DMS114 treated with DMSO at 0.1 percent for 48 hours (cell line): ENCODE data around the gene PPFIA3.
"Not testable (repeated sequence)": the region's sequence is repeated elsewhere in the genome, so short reads cannot be mapped to it uniquely, and the experiment has no call there.

ENCODE experiments used
- DNase-seq: peaks from one replicate; lab custom pipeline; 2025; ENCODE audit not compliant: unreplicated experiment; lab: John Stamatoyannopoulos, UW

The PPFIA3 gene

GRCh38 chr19:49102303-49102702 lies 17.0 kb upstream of the PPFIA3 start:
- no peak for DNase-seq

- DNase-seq, result no peak
Observed at GRCh38 chr19:49103331-49104085, 15.8 kb upstream of the PPFIA3 start.

DNA sequence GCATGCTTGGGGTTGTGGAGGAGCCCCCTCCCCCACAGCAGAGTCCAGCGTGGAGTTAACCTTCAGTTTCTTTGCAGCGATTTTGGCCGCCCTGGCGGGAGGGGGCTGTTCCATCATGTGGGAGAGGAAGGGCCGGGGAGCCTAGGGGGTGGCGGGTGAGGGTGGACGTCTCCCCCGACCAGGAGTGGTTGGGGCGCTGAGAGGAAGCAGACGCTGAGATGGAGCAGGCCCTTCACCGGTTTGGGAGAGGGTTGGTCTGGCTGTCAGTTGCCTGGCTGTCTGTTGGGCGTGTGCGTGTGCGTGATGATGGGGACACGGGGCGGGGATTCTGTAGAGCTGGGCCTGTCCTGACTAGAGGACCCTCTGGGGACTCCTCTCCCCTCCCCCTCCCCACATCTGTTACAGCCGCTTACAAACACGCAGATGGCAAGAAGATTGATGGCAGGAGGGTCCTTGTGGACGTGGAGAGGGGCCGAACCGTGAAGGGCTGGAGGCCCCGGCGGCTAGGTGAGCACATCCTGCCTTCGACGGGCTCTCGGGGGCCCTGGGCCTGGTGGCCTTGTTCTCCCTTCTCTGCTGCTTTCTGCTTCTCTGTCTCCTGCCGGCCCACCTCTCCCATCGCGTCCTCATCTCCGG lies 15.0 kb upstream of the PPFIA3 start:
- no peak for DNase-seq

DNA sequence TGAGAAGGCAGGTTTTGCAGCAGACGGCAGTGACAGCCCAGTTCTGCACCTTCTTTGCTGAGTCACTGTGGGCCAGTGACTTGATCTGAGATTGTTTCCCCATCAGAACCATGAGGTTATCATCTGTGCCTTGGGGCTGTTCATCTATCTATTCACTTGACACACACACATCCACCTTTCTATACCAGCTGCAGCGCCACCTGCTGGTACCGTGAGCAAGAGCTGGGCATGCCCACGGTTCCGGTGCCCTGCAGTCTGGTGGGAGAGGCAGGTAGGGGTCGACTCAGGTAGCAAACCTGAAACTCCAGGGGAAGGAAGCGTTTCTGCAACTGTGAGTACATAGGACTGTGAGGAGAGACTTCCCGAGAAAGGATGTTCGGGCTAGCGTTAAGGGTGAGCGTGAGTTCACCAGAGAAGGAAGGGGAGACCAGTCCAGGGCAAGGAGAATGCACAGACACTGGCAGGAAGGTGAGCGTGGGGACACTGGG lies 12.7 kb upstream of the PPFIA3 start:
- no peak for DNase-seq

DNA sequence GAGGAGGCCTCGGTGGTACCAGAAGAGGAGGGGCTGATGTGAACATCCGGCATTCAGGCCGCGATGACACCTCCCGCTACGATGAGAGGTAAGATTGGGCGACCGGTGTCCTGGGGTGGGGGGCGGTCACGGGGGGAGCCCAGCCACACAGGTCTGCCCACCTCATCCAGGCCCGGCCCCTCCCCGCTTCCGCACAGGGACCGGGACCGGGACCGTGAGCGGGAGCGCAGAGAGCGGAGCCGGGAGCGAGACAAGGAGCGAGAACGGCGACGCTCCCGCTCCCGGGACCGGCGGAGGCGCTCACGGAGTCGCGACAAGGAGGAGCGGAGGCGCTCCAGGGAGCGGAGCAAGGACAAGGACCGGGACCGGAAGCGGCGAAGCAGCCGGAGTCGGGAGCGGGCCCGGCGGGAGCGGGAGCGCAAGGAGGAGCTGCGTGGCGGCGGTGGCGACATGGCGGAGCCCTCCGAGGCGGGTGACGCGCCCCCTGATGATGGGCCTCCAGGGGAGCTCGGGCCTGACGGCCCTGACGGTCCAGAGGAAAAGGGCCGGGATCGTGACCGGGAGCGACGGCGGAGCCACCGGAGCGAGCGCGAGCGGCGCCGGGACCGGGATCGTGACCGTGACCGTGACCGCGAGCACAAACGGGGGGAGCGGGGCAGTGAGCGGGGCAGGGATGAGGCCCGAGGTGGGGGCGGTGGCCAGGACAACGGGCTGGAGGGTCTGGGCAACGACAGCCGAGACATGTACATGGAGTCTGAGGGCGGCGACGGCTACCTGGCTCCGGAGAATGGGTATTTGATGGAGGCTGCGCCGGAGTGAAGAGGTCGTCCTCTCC lies 11.5 kb upstream of the PPFIA3 start:
- DNase-seq, result no peak

DNA sequence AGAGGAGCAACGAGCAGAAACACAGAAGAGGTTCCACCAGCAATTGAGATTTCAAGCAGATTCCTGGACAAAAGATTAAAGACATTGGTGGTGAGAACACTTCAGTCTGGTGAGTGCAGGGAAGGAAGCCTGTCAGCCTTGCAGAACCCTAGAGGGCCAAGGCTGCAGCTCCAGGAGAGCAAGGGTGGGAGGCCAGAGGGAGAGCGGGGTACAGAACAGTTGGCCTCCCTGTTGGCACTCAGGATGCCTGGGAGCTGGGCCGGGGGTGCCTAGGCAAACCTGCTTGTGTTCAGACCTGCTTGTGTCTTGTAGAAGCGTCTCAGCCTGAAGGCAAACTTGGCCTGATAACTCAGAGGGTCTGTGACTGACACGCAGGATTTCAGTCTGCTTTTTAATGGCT lies 10.3 kb upstream of the PPFIA3 start:
- DNase-seq, result no peak

- DNase-seq, result no peak
Observed at GRCh38 chr19:49109569-49110233, 9.6 kb upstream of the PPFIA3 start.

DNA sequence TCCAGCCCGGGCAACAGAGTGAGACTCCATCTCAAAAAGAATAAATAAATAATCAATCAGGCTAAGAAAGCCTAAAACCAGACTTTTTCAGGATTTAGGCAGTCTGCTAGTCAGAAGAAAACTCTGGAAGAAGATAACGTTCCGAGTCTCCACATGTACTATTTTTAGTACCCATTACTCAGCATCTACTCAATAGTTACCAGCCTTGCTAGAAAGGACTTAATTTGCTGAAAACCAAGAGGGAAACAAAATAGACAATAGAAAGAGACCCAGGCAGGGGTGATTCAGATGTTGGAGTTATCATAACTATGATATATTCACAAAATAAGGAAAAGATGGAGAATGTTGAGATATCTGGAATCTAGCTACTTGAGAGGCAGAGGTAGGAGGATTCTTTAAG lies 8.8 kb upstream of the PPFIA3 start:
- no peak for DNase-seq

DNA sequence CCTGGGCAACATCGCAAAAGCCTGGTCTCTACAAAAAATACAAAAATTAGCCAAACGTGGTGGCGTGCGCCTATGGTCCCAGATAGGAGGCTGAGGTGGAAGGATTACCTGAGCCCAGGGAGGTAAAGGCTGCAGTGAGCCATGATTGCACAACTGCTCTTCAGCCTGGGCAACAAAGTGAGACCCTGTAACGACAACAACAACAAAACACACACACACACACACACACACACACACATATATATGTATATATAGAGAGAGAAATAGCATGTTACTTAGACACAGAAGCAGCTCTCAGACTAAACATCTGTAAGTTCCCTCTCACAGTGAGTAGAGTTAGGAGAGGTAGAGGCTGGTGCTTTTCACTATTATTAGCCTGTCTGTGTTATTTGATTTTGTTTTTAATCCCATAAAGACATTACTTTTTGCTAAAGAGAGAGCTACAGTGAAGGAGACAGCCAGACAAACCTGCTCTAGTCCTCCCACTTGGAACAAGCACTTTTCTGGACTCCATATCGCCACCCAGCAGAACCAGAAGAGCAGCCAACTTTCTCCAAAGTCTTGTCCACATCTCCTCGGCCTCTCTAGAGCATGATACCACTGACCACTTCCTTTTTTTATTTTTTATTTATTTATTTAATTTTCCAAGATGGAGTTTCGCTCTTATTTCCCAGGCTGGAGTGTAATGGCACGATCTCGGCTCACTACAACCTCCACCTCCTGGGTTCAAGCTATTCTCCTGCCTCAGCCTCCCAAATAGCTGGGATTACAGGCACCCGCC lies 7.9 kb upstream of the PPFIA3 start:
- DNase-seq, result no peak

GRCh38 chr19:49113762-49114629 lies 5.3 kb upstream of the PPFIA3 start, which contains the start of gene LIN7B:
Gene LIN7B (plus strand): TSS chr19:49114370. CDS start chr19:49114405, 35 bp downstream.
- peak; percentile 28 for DNase-seq

GRCh38 chr19:49114630-49115363 lies 4.5 kb upstream of the PPFIA3 start:
- DNase-seq, result peak; percentile 35

GRCh38 chr19:49116544-49116943 lies 2.8 kb upstream of the PPFIA3 start:
- no peak for DNase-seq

DNA sequence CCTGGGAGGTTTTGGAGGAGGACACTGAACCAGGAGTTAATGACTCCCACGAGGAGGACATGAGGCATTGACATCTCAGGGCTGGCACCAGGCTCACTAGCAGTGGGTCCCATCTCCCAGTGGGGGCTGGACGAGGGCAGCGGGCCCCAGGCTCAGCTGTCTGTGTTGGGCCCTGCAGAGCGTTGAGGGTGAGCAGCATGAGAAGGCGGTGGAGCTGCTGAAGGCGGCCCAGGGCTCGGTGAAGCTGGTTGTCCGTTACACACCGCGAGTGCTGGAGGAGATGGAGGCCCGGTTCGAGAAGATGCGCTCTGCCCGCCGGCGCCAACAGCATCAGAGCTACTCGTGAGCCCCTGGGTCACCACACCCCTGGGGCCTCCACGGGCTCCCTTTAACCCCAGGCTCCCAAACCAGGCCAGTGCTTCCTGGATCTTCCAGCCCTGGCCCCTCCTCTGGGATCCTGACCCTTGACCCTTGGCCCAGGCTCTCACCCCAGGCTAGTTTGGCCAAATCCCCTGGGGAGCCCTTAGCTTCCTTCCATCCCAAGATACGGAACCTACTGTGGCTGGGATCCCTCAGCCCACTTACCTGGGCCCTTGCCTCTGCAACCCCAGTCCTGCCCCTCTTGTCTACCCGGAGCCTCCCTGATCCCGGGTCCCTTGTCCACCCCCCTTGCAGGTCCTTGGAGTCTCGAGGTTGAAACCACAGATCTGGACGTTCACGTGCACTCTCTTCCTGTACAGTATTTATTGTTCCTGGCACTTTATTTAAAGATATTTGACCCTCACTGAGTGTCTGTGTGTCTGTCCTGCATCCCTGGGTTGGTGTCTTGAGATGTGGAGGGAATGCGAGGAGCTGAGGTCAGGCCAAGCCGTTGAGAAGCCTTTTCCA lies 1.4 kb upstream of the PPFIA3 start:
- no peak for DNase-seq

DNA sequence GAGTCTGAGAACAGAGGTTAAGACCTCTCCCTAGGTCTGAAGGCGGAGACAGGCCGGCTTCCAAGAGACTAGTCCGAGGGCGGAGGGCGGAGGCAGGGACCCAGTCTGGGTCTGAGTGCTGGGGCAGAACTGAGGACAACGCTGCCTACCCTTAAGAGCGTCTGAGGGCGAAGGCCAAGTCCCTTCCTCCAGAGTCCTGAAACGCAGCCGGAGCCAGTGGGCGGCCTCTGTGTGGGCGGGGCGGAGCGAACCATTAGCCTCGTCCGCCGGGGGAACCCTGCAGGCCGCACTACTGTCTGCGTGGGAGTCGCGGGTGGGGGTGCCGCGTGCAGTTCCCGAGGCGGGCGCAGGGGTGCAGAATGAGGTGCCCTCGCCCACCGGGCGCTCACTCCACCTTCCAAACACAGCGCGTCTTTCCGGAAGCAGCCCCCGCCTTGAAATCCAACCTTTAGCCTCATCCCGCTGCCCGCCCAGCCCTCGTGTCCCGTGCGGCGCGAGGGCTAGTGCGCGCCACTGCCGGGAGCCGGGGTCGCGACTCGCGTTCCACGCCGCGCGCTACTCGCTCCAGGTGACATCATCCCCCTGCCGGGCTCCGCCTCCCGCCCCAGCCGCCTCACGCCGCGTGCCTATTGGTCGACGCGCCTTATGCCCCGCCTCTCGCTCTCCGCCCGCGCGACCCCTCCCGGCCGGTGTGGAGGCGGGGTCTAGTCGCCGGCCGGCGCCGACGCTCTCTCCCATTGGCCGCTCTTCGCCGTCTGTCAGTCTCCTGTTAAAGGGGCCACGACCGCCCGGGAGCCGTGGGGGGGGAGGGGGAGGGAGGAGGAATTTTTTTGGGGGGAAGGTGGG lies 556 bp upstream of the PPFIA3 start, which contains the start of gene C19orf73:
TSS of gene C19orf73 (minus strand) at position 579 of the 846 bp plus-strand sequence. CDS start at position 458, 121 bp downstream.
- peak; percentile 81 for DNase-seq

GRCh38 chr19:49120325-49120683 lies 960 bp downstream of the PPFIA3 start:
- DNase-seq, result no peak

DNA sequence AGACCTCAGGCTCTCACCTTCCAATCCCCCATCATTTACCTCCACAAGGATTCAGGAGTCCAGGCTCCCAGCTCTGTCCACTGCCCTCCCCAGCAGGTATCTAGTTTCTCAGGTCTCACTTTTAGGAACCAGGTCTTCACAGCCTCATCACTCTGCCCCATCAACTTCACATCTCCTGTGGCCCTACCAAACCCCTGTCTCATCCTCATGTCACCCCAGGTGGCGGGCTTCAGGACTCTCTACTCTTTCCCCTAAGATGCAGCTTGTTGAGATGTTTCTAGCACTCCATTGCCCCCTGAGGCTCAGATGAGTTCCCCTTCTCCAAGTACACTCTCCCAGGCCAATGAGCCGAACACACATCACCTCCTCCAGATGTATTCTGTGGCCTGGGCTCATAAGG lies 1.5 kb downstream of the PPFIA3 start:
- DNase-seq, result no peak

- DNase-seq, result not testable (repeated sequence)
Observed at GRCh38 chr19:49121841-49122240, 2.5 kb downstream of the PPFIA3 start.
